ENCODE data around the gene SF3B2.

GRCh38 chr11:66112041-66112491 lies 59.9 kb downstream of the SF3B2 start:
- no peak for TF ChIP-seq EZH2 (IDR thresholded peaks at IDR 0.05; ENCODE audit: borderline replicate concordance)
- no peak for TF ChIP-seq CTCF (IDR thresholded peaks at IDR 0.05; ENCODE audit: poor library complexity)
